IPS-18a (cell line): ENCODE measurements around the gene SEC14L2.

Experiments used
- H3K27ac ChIP-seq: one replicate; pipeline ENCODE4 v1.5.1; 2013; ENCODE audit warnings: low read length
- H3K27me3 ChIP-seq: one replicate; pipeline ENCODE4 v1.6.1; 2013; ENCODE audit warnings: mild to moderate bottlenecking, low read length; ENCODE audit not compliant: control insufficient read depth, insufficient read depth
- H3K36me3 ChIP-seq: one replicate; pipeline ENCODE4 v1.6.1; 2013; ENCODE audit warnings: low read depth, low read length; ENCODE audit not compliant: control insufficient read depth
- H3K4me1 ChIP-seq: one replicate; pipeline ENCODE4 v1.6.1; 2013; ENCODE audit warnings: low read depth, low read length; ENCODE audit not compliant: control insufficient read depth
- H3K4me3 ChIP-seq: one replicate; pipeline ENCODE4 v1.5.1; 2013; ENCODE audit warnings: low read length
- H3K9ac ChIP-seq: one replicate; pipeline ENCODE4 v1.6.1; 2013; ENCODE audit warnings: mild to moderate bottlenecking, low read length, moderate library complexity
- H3K9me3 ChIP-seq: one replicate; pipeline ENCODE4 v1.6.1; 2013; ENCODE audit warnings: low read depth, low read length; ENCODE audit not compliant: control insufficient read depth

SEC14L2 gene

GRCh38 chr22:30432520-30432919 lies 35.7 kb downstream of the SEC14L2 start:
- no peak overlapping the region for H3K4me3 ChIP-seq
- H3K27me3 ChIP-seq, result no peaks in the 10 kb centered on the region
- peaks cover 14% of the 10 kb centered on the region for H3K36me3 ChIP-seq
- H3K4me1 ChIP-seq, result no peaks in the 10 kb centered on the region
- no peak overlapping the region for H3K9ac ChIP-seq
- H3K27ac ChIP-seq, result no peak overlapping the region
- no peaks in the 10 kb centered on the region for H3K9me3 ChIP-seq

- Histone ChIP-seq H3K4me1 (no peaks in the 10 kb centered on the region), H3K4me3 (no peak overlapping the region), H3K36me3 (peaks cover 10% of the 10 kb centered on the region), H3K9me3 (no peaks in the 10 kb centered on the region), H3K27me3 (no peaks in the 10 kb centered on the region), H3K27ac (no peak overlapping the region), H3K9ac (no peak overlapping the region)
Observed at GRCh38 chr22:30433227-30433626, 36.4 kb downstream of the SEC14L2 start.

GRCh38 chr22:30433773-30434172 lies 37.0 kb downstream of the SEC14L2 start:
- Histone ChIP-seq H3K4me1 (no peaks in the 10 kb centered on the region), H3K27ac (no peak overlapping the region)

GRCh38 chr22:30434843-30435242 lies 38.0 kb downstream of the SEC14L2 start:
- Histone ChIP-seq H3K36me3 (no peaks in the 10 kb centered on the region), H3K27ac (no peak overlapping the region), H3K9me3 (no peaks in the 10 kb centered on the region), H3K4me3 (no peak overlapping the region), H3K27me3 (no peaks in the 10 kb centered on the region), H3K4me1 (no peaks in the 10 kb centered on the region), H3K9ac (no peak overlapping the region)

More at GRCh38 chr22:30433773-30434172, 37.0 kb downstream of the SEC14L2 start:
- H3K9ac ChIP-seq, result no peak overlapping the region
- H3K4me3 ChIP-seq, result no peak overlapping the region
- H3K9me3 ChIP-seq, result no peaks in the 10 kb centered on the region
- peaks cover 5% of the 10 kb centered on the region for H3K36me3 ChIP-seq
- no peaks in the 10 kb centered on the region for H3K27me3 ChIP-seq

GRCh38 chr22:30435674-30436126 lies 38.9 kb downstream of the SEC14L2 start:
- Histone ChIP-seq H3K27ac (no peak overlapping the region), H3K4me1 (no peaks in the 10 kb centered on the region), H3K36me3 (no peaks in the 10 kb centered on the region), H3K9ac (no peak overlapping the region), H3K9me3 (no peaks in the 10 kb centered on the region), H3K27me3 (no peaks in the 10 kb centered on the region), H3K4me3 (no peak overlapping the region)

- Histone ChIP-seq H3K4me1 (no peaks in the 10 kb centered on the region), H3K4me3 (no peak overlapping the region)
Observed at GRCh38 chr22:30436196-30436595, 39.4 kb downstream of the SEC14L2 start.

GRCh38 chr22:30438559-30438958 lies 41.7 kb downstream of the SEC14L2 start:
- Histone ChIP-seq H3K9ac (no peak overlapping the region), H3K9me3 (no peaks in the 10 kb centered on the region), H3K36me3 (no peaks in the 10 kb centered on the region), H3K4me1 (no peaks in the 10 kb centered on the region), H3K27me3 (no peaks in the 10 kb centered on the region), H3K27ac (no peak overlapping the region), H3K4me3 (no peak overlapping the region)

More at GRCh38 chr22:30436196-30436595, 39.4 kb downstream of the SEC14L2 start:
- no peak overlapping the region for H3K9ac ChIP-seq
- no peak overlapping the region for H3K27ac ChIP-seq
- H3K9me3 ChIP-seq, result no peaks in the 10 kb centered on the region
- no peaks in the 10 kb centered on the region for H3K36me3 ChIP-seq
- H3K27me3 ChIP-seq, result no peaks in the 10 kb centered on the region

- Histone ChIP-seq H3K4me1 (no peaks in the 10 kb centered on the region), H3K27me3 (no peaks in the 10 kb centered on the region), H3K9ac (no peak overlapping the region), H3K4me3 (no peak overlapping the region), H3K27ac (no peak overlapping the region), H3K9me3 (no peaks in the 10 kb centered on the region), H3K36me3 (no peaks in the 10 kb centered on the region)
Observed at GRCh38 chr22:30439226-30439625, 42.4 kb downstream of the SEC14L2 start.

- Histone ChIP-seq H3K27ac (no peak overlapping the region), H3K9me3 (no peaks in the 10 kb centered on the region), H3K4me1 (peaks cover 3% of the 10 kb centered on the region), H3K36me3 (no peaks in the 10 kb centered on the region), H3K27me3 (no peaks in the 10 kb centered on the region), H3K4me3 (no peak overlapping the region), H3K9ac (no peak overlapping the region)
Observed at GRCh38 chr22:30439836-30440235, 43.0 kb downstream of the SEC14L2 start.

- Histone ChIP-seq H3K4me1 (peaks cover 5% of the 10 kb centered on the region), H3K9ac (no peak overlapping the region), H3K27me3 (no peaks in the 10 kb centered on the region), H3K27ac (no peak overlapping the region), H3K4me3 (no peak overlapping the region), H3K9me3 (no peaks in the 10 kb centered on the region), H3K36me3 (no peaks in the 10 kb centered on the region)
Observed at GRCh38 chr22:30441088-30441487, 44.3 kb downstream of the SEC14L2 start.

GRCh38 chr22:30444632-30445437 lies 48.0 kb downstream of the SEC14L2 start:
- no peaks in the 10 kb centered on the region for H3K36me3 ChIP-seq
- no peak overlapping the region for H3K9ac ChIP-seq
- no peaks in the 10 kb centered on the region for H3K27me3 ChIP-seq
- no peaks in the 10 kb centered on the region for H3K9me3 ChIP-seq
- no peak overlapping the region for H3K27ac ChIP-seq
- peak overlapping the region; percentile 26 for H3K4me3 ChIP-seq
- H3K4me1 ChIP-seq, result peaks cover 5% of the 10 kb centered on the region
